ENCODE measurements around the gene PTGDR2.

Gene PTGDR2

DNA sequence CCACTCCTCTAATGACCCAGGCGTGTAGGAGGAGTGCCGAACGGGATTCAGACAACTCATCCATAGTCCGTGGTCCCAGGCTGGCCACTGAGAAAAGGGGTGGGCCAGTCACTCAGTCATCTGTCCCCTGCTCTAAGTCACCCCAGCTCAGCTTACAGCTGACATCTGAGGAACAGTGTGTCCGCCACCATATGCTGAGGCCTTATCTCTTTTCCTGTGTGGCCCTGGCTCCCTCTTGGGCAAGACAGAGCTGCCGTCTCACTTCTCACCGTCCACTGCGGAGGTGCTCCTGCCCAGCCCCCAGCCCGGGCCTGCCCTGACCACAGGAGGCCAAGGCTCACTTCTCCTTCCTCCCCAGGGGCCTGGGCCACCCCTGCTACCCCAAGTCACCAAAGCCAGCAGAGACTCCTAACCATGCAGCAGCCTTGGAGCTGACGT lies 7.0 kb downstream of the PTGDR2 start:
- peaks cover 36 to 52% of the 10 kb centered on the region in 2 donors for H3K36me3 ChIP-seq (replicated peaks in 1 of 2; ENCODE audit: control insufficient read depth in 2 of 2, insufficient read depth in 2 of 2, low read length in 2 of 2)
- no peak overlapping the region for H4K91ac ChIP-seq (ENCODE audit: low read depth, low read length, poor library complexity)
- peaks cover 4% of the 10 kb centered on the region for H3K79me1 ChIP-seq (ENCODE audit: low read depth, low read length)
- H2AK5ac ChIP-seq (ENCODE audit: low read depth, low read length) = no peak overlapping the region
- H2BK120ac ChIP-seq (ENCODE audit: low read depth, low read length) = no peak overlapping the region
- WGBS, 2 donors (ENCODE audit: extremely low coverage in 2 of 2, insufficient read length in 2 of 2, insufficient replicate concordance in 1 of 2) = no CpG with 5 or more reads among the region's 10 CpGs
- no peak overlapping the region for H3K18ac ChIP-seq (ENCODE audit: low read length)
- no peaks in the 10 kb centered on the region for H3K9me3 ChIP-seq (replicated peaks in 1 of 2; ENCODE audit: control insufficient read depth in 2 of 2, insufficient read depth in 1 of 2, low read depth in 1 of 2, low read length in 2 of 2)
- no peak overlapping the region for H3K23ac ChIP-seq (ENCODE audit: low read depth, low read length, poor library complexity)
- no peak overlapping the region for H3K4me2 ChIP-seq (ENCODE audit: insufficient read depth, low read length, poor library complexity, severe bottlenecking)
- no peak overlapping the region for H4K8ac ChIP-seq (ENCODE audit: low read depth, low read length)
- H3K4ac ChIP-seq (ENCODE audit: low read length) = no peak overlapping the region
- H3K14ac ChIP-seq (ENCODE audit: low read length) = no peak overlapping the region
- no peak overlapping the region for H3K27ac ChIP-seq (replicated peaks; ENCODE audit: low read length)
- no peak overlapping the region for H2BK12ac ChIP-seq (ENCODE audit: low read length)
- no peak overlapping the region for H2BK5ac ChIP-seq (ENCODE audit: low read length)
- H3K9ac ChIP-seq (ENCODE audit: low read depth, low read length, poor library complexity) = no peak overlapping the region
- H3K27me3 ChIP-seq (ENCODE audit: control insufficient read depth in 3 of 3, insufficient read depth in 3 of 3, low read depth in 1 of 3, low read length in 3 of 3) = no peaks in the 10 kb centered on the region
- H3K4me3 ChIP-seq (ENCODE audit: low read length in 2 of 2) = no peak overlapping the region
- H2BK15ac ChIP-seq (ENCODE audit: low read length) = no peak overlapping the region
- H3K4me1 ChIP-seq (ENCODE audit: control insufficient read depth in 2 of 2, insufficient read depth in 1 of 2, low read depth in 1 of 2, low read length in 2 of 2) = peaks cover 6 to 15% of the 10 kb centered on the region in 2 donors
- no peak for DNase-seq (ENCODE audit: low spot score)
- no peak overlapping the region for H2AFZ ChIP-seq (ENCODE audit: low read length)

DNA sequence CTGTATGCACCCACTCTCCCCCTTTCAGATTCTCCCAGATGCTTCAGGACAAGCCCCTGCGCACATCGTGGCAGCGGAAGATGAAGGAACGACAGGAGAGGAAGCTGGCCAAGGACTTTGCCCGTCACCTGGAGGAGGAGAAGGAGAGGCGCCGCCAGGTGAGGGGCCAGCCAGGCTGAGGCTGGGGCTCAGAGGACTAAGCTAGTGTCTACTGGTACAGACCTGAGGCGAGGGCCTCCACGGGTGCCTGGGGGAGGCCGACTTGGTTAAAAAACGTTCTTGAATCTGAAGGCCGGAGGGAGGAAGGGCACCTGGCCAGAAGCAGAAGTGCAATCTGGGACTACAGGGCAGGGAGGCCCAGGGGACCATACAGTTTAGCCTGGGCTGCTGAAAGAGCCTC lies 7.9 kb downstream of the PTGDR2 start:
- H3K23ac ChIP-seq (ENCODE audit: low read depth, low read length, poor library complexity) = no peak overlapping the region
- no peak overlapping the region for H4K8ac ChIP-seq (ENCODE audit: low read depth, low read length)
- no peak overlapping the region for H2BK15ac ChIP-seq (ENCODE audit: low read length)
- H3K4ac ChIP-seq (ENCODE audit: low read length) = no peak overlapping the region
- no peak overlapping the region for H3K9ac ChIP-seq (ENCODE audit: low read depth, low read length, poor library complexity)
- H2AK5ac ChIP-seq (ENCODE audit: low read depth, low read length) = no peak overlapping the region
- H2BK5ac ChIP-seq (ENCODE audit: low read length) = no peak overlapping the region
- no peak overlapping the region for H2BK12ac ChIP-seq (ENCODE audit: low read length)
- no peak overlapping the region for H3K4me2 ChIP-seq (ENCODE audit: insufficient read depth, low read length, poor library complexity, severe bottlenecking)
- no peak overlapping the region for H3K4me3 ChIP-seq (ENCODE audit: low read length in 2 of 2)
- H3K36me3 ChIP-seq (replicated peaks in 1 of 2; ENCODE audit: control insufficient read depth in 2 of 2, insufficient read depth in 2 of 2, low read length in 2 of 2) = peaks cover 36 to 52% of the 10 kb centered on the region in 2 donors
- peaks cover 4% of the 10 kb centered on the region for H3K79me1 ChIP-seq (ENCODE audit: low read depth, low read length)
- WGBS, 2 donors (ENCODE audit: extremely low coverage in 2 of 2, insufficient read length in 2 of 2, insufficient replicate concordance in 1 of 2) = no CpG with 5 or more reads among the region's 12 CpGs
- no peak for DNase-seq (ENCODE audit: low spot score)
- H3K14ac ChIP-seq (ENCODE audit: low read length) = no peak overlapping the region
- H3K27me3 ChIP-seq (ENCODE audit: control insufficient read depth in 3 of 3, insufficient read depth in 3 of 3, low read depth in 1 of 3, low read length in 3 of 3) = no peaks in the 10 kb centered on the region
- H3K4me1 ChIP-seq (ENCODE audit: control insufficient read depth in 2 of 2, insufficient read depth in 1 of 2, low read depth in 1 of 2, low read length in 2 of 2) = peaks cover 9 to 18% of the 10 kb centered on the region in 2 donors
- H3K9me3 ChIP-seq (replicated peaks in 1 of 2; ENCODE audit: control insufficient read depth in 2 of 2, insufficient read depth in 1 of 2, low read depth in 1 of 2, low read length in 2 of 2) = no peaks in the 10 kb centered on the region
- H2AFZ ChIP-seq (ENCODE audit: low read length) = no peak overlapping the region
- H2BK120ac ChIP-seq (ENCODE audit: low read depth, low read length) = no peak overlapping the region
- H4K91ac ChIP-seq (ENCODE audit: low read depth, low read length, poor library complexity) = no peak overlapping the region
- H3K18ac ChIP-seq (ENCODE audit: low read length) = no peak overlapping the region
- H3K27ac ChIP-seq (replicated peaks; ENCODE audit: low read length) = no peak overlapping the region

DNA sequence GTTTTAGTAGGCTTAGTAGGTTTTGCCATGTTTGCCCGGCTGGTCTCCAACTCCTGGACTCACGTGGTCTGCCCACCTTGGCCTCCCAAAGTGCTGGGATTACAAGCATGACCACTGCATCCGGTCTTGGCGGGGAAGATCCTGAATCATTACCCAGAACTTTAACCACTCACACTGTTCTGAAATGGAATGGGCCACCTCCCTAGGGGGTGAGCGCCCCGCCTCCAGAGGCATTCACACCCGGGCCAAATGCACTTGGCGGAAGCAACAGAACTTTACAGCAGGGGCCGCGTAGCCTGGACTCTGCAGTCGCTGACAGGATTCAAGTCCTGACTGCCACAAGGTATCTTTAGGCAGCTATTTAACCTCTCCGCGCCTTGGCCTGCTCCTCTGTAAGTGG lies 8.5 kb downstream of the PTGDR2 start:
- Histone ChIP-seq H3K14ac (ENCODE audit: low read length) (no peak overlapping the region), H3K9ac (ENCODE audit: low read depth, low read length, poor library complexity) (no peak overlapping the region), H2BK12ac (ENCODE audit: low read length) (no peak overlapping the region), H3K4ac (ENCODE audit: low read length) (no peak overlapping the region), H2AFZ (ENCODE audit: low read length) (no peak overlapping the region), H2BK5ac (ENCODE audit: low read length) (no peak overlapping the region), H3K36me3 (replicated peaks in 1 of 2; ENCODE audit: control insufficient read depth in 2 of 2, insufficient read depth in 2 of 2, low read length in 2 of 2) (peaks cover 36 to 52% of the 10 kb centered on the region in 2 donors), H3K4me2 (ENCODE audit: insufficient read depth, low read length, poor library complexity, severe bottlenecking) (no peak overlapping the region), H3K18ac (ENCODE audit: low read length) (no peak overlapping the region), H3K79me1 (ENCODE audit: low read depth, low read length) (peaks cover 9% of the 10 kb centered on the region), H3K23ac (ENCODE audit: low read depth, low read length, poor library complexity) (no peak overlapping the region), H3K27ac (replicated peaks; ENCODE audit: low read length) (no peak overlapping the region), H3K27me3 (ENCODE audit: control insufficient read depth in 3 of 3, insufficient read depth in 3 of 3, low read depth in 1 of 3, low read length in 3 of 3) (no peaks in the 10 kb centered on the region), H3K9me3 (replicated peaks in 1 of 2; ENCODE audit: control insufficient read depth in 2 of 2, insufficient read depth in 1 of 2, low read depth in 1 of 2, low read length in 2 of 2) (no peaks in the 10 kb centered on the region), H4K8ac (ENCODE audit: low read depth, low read length) (no peak overlapping the region), H4K91ac (ENCODE audit: low read depth, low read length, poor library complexity) (no peak overlapping the region), H2BK15ac (ENCODE audit: low read length) (no peak overlapping the region), H2BK120ac (ENCODE audit: low read depth, low read length) (no peak overlapping the region), H3K4me3 (ENCODE audit: low read length in 2 of 2) (no peak overlapping the region), H3K4me1 (ENCODE audit: control insufficient read depth in 2 of 2, insufficient read depth in 1 of 2, low read depth in 1 of 2, low read length in 2 of 2) (peaks cover 9 to 18% of the 10 kb centered on the region in 2 donors), H2AK5ac (ENCODE audit: low read depth, low read length) (no peak overlapping the region)
- DNase-seq (ENCODE audit: low spot score) = no peak
- WGBS, 2 donors (ENCODE audit: extremely low coverage in 2 of 2, insufficient read length in 2 of 2, insufficient replicate concordance in 1 of 2) = no CpG with 5 or more reads among the region's 13 CpGs

DNA sequence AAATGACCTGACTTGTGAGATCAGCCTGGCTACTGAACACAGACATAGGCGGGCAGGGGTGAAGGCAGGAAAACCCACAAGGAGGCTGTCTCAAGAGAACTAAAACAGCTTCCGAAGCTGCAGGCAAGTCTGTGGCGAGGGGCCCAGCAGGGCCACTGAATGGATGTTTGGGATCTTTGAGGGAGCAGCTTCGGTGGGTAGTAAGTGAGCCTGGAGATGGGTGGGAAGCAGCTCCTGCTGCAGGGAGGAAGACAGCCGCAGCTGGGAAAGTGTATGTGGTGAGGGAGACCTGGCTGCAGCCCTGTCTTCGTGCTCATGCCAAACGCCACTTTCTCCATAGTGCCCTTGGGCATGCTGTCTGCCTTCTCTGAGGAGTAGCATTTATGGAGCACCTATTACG lies 10.4 kb downstream of the PTGDR2 start:
- Histone ChIP-seq H3K4me1 (ENCODE audit: control insufficient read depth in 2 of 2, insufficient read depth in 1 of 2, low read depth in 1 of 2, low read length in 2 of 2) (peaks cover 14 to 21% of the 10 kb centered on the region in 2 donors), H3K18ac (ENCODE audit: low read length) (no peak overlapping the region), H2AFZ (ENCODE audit: low read length) (no peak overlapping the region), H2AK5ac (ENCODE audit: low read depth, low read length) (no peak overlapping the region), H3K23ac (ENCODE audit: low read depth, low read length, poor library complexity) (no peak overlapping the region), H3K36me3 (replicated peaks in 1 of 2; ENCODE audit: control insufficient read depth in 2 of 2, insufficient read depth in 2 of 2, low read length in 2 of 2) (peaks cover 25 to 37% of the 10 kb centered on the region in 2 donors), H2BK120ac (ENCODE audit: low read depth, low read length) (no peak overlapping the region), H3K4me2 (ENCODE audit: insufficient read depth, low read length, poor library complexity, severe bottlenecking) (no peak overlapping the region), H3K4ac (ENCODE audit: low read length) (no peak overlapping the region), H2BK5ac (ENCODE audit: low read length) (no peak overlapping the region), H4K8ac (ENCODE audit: low read depth, low read length) (no peak overlapping the region), H3K9me3 (replicated peaks in 1 of 2; ENCODE audit: control insufficient read depth in 2 of 2, insufficient read depth in 1 of 2, low read depth in 1 of 2, low read length in 2 of 2) (no peaks in the 10 kb centered on the region), H3K14ac (ENCODE audit: low read length) (no peak overlapping the region), H3K27me3 (ENCODE audit: control insufficient read depth in 3 of 3, insufficient read depth in 3 of 3, low read depth in 1 of 3, low read length in 3 of 3) (no peaks in the 10 kb centered on the region), H2BK15ac (ENCODE audit: low read length) (no peak overlapping the region), H2BK12ac (ENCODE audit: low read length) (no peak overlapping the region), H3K9ac (ENCODE audit: low read depth, low read length, poor library complexity) (peak overlapping the region; percentile 45), H3K79me1 (ENCODE audit: low read depth, low read length) (peaks cover 11% of the 10 kb centered on the region), H3K27ac (replicated peaks; ENCODE audit: low read length) (no peak overlapping the region), H3K4me3 (ENCODE audit: low read length in 2 of 2) (no peak overlapping the region), H4K91ac (ENCODE audit: low read depth, low read length, poor library complexity) (no peak overlapping the region)
- WGBS, 2 donors (ENCODE audit: extremely low coverage in 2 of 2, insufficient read length in 2 of 2, insufficient replicate concordance in 1 of 2) = no CpG with 5 or more reads among the region's 8 CpGs
- no peak for DNase-seq (ENCODE audit: low spot score)
